Body of pancreas (tissue), 4 donors: Measurements from ENCODE around the gene ABCB8.

Experiments
- POLR2A ChIP-seq, 3 donors: fragments of 450-650 bp; IDR thresholded peaks; one replicate each; pipeline ENCODE4 v1.6.1; 2016; ENCODE audit warnings: antibody characterized with exemption in 3 of 3, mild to moderate bottlenecking in 2 of 3
- TF ChIP-seq, protein P1 (sequence below), 7 experiments: fragments of 450-650 bp in 4 of 7; fragments of 200-600 bp in 3 of 7; sonication (generic) in 3 of 7; IDR thresholded peaks; one replicate each; pipeline ENCODE4 v1.5.1; 2016 to 2019; ENCODE audit warnings: antibody characterized with exemption in 7 of 7

GRCh38 chr7:151083071-151083823 is 55.0 kb downstream of the ABCB8 start, which contains the start of gene TMUB1:
- TF ChIP-seq, protein P1, sequence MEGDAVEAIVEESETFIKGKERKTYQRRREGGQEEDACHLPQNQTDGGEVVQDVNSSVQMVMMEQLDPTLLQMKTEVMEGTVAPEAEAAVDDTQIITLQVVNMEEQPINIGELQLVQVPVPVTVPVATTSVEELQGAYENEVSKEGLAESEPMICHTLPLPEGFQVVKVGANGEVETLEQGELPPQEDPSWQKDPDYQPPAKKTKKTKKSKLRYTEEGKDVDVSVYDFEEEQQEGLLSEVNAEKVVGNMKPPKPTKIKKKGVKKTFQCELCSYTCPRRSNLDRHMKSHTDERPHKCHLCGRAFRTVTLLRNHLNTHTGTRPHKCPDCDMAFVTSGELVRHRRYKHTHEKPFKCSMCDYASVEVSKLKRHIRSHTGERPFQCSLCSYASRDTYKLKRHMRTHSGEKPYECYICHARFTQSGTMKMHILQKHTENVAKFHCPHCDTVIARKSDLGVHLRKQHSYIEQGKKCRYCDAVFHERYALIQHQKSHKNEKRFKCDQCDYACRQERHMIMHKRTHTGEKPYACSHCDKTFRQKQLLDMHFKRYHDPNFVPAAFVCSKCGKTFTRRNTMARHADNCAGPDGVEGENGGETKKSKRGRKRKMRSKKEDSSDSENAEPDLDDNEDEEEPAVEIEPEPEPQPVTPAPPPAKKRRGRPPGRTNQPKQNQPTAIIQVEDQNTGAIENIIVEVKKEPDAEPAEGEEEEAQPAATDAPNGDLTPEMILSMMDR (IDR thresholded peaks at IDR 0.05): no peak
- peak in 2 of 3 donors; percentile 25 to 54 for TF ChIP-seq POLR2A (IDR thresholded peaks at IDR 0.05)
